CD4-positive, alpha-beta T cell treated with Interleukin-12 subunit alpha and Interleukin-12 subunit beta, for 1 hour (primary cell): ENCODE results near the gene C1QTNF8.

Experiments used
- DNase-seq: peaks from one replicate; pipeline ENCODE4 v3.0.0-alpha.2; 2020

C1QTNF8 gene

GRCh38 chr16:1040346-1040745 is 55.7 kb downstream of the C1QTNF8 start:
- DNase-seq = no peak

GRCh38 chr16:1039762-1040161 is 56.3 kb downstream of the C1QTNF8 start:
- no peak for DNase-seq

DNA sequence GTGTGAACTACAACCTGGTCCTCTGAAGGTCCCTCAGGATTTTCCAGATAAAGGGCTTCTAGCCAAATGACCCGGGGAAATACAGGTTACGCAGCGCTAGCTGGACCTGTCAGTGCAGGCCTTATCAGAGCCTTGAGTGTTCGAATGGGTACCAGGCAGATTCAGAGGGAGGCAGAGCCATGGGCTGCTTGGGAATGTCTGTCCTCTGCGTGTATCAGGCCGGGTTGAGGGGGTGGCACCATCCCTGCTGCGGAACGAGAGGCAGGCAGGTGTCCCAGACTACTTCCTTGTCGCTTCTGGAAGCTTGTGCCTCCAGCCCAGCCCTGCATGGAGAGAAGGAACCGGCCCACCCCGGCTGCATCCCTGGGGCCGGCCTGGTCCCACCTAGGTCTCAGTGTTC is 57.1 kb downstream of the C1QTNF8 start:
- no peak for DNase-seq
